RWPE1 (cell line): ENCODE results near the gene TMEM203.

Experiments
- CTCF ChIA-PET: fragments of 350-600 bp; sonication (Branson Sonifier 250); formaldehyde crosslinking; extraction: SDS; loops from one replicate; lab custom pipeline; 2021; lab: Yijun Ruan, JAX
- POLR2A ChIA-PET: fragments of 400-600 bp; formaldehyde crosslinking; extraction: SDS; loops from one replicate; lab custom pipeline; 2020; ENCODE audit warnings: antibody characterized with exemption; ENCODE audit not compliant: low non-redundant PET; lab: Yijun Ruan, JAX
- DNase-seq: peaks from one replicate; pipeline ENCODE4 v3.0.0; 2012; ENCODE audit warnings: low spot score
- H3K27ac ChIP-seq: fragments of 450-650 bp; 2 replicates; pipeline ENCODE4 v1.5.1; 2017
- CTCF ChIP-seq: fragments of 450-650 bp; conservative IDR thresholded peaks from 2 replicates; pipeline ENCODE4 v1.5.1; 2017; ENCODE audit warnings: low read depth, mild to moderate bottlenecking

The TMEM203 gene

GRCh38 chr9:137198051-137198901 is 7.2 kb downstream of the TMEM203 start:
- DNase-seq: peak; percentile 59
- peak overlapping the region; percentile 99 for H3K27ac ChIP-seq
- ChIA-PET POLR2A (interaction anchor here (0.6 to 2.1 kb wide), 3 partner anchors 9 to 26 kb away, joined by 3 to 17 read pairs (median 4); partner anchors contain the start of genes ANAPC2 and SSNA1), CTCF (interaction anchor here (0.7 to 2.5 kb wide), 10 partner anchors 9 to 435 kb away, joined by 3 to 14 read pairs (median 4); partner anchors contain the start of genes ANAPC2, RNF224 and SSNA1)
- no peak for TF ChIP-seq CTCF

- DNase-seq: no peak
- peak overlapping the region; percentile 99 for H3K27ac ChIP-seq
- no peak for TF ChIP-seq CTCF
- CTCF ChIA-PET: interaction anchor here (0.7 to 1.2 kb wide), 6 partner anchors 13 to 91 kb away, joined by 3 to 8 read pairs (median 4); no protein-coding TSS in a partner anchor
- POLR2A ChIA-PET: interaction anchor here (1.0 to 1.3 kb wide), 2 partner anchors 27 to 106 kb away, joined by 3 read pairs; partner anchors contain the start of gene RNF208
These were observed 9.8 kb downstream of the TMEM203 start for GRCh38 chr9:137195525-137196220.

GRCh38 chr9:137194909-137195308 is 10.5 kb downstream of the TMEM203 start:
- POLR2A ChIA-PET: interaction anchor here (0.7 to 1.3 kb wide), 5 partner anchors 10 to 106 kb away, joined by 3 read pairs; partner anchors contain the start of genes NDOR1, RNF208 and TMEM203

GRCh38 chr9:137194388-137194787 is 11.1 kb downstream of the TMEM203 start:
- POLR2A ChIA-PET: interaction anchor here (0.7 to 1.3 kb wide), 5 partner anchors 11 to 107 kb away, joined by 3 read pairs; partner anchors contain the start of genes NDOR1, RNF208 and TMEM203
- DNase-seq: no peak

More at GRCh38 chr9:137194909-137195308, 10.5 kb downstream of the TMEM203 start:
- DNase-seq: no peak
- TF ChIP-seq CTCF: no peak
- CTCF ChIA-PET: interaction anchor here (0.9 to 1.2 kb wide), 3 partner anchors 14 to 42 kb away, joined by 3 to 8 read pairs (median 5); no protein-coding TSS in a partner anchor
- H3K27ac ChIP-seq: peak overlapping the region; percentile 99

GRCh38 chr9:137193771-137194170 is 11.7 kb downstream of the TMEM203 start:
- DNase-seq: no peak
- peak overlapping the region; percentile 99 for H3K27ac ChIP-seq
- CTCF ChIA-PET: interaction anchor here (0.7 to 2.2 kb wide), 6 partner anchors 17 to 148 kb away, joined by 3 to 12 read pairs (median 4); partner anchors contain the start of genes NPDC1 and RNF224
- POLR2A ChIA-PET: no interaction called here
- no peak for TF ChIP-seq CTCF

More at GRCh38 chr9:137194388-137194787, 11.1 kb downstream of the TMEM203 start:
- CTCF ChIA-PET: interaction anchor here (0.8 to 1.5 kb wide), 4 partner anchors 18 to 74 kb away, joined by 3 to 7 read pairs (median 4); partner anchors contain the start of gene RNF224
- H3K27ac ChIP-seq: peak overlapping the region; percentile 99
- TF ChIP-seq CTCF: no peak
